Chondrocyte (in vitro differentiated cells): ENCODE measurements around the gene SVIP. TPM values are rescaled to one million over a fixed set of nuclear protein-coding genes. Genes with fewer than 3 reads are reported as not detected.

Experiments
- DNase-seq: peaks from one replicate; pipeline ENCODE4 v3.0.0; 2021; ENCODE audit warnings: mixed read lengths, low spot score
- H3K27ac Mint-ChIP-seq: one replicate; pipeline ENCODE4 v1.8.0; 2021; ENCODE audit warnings: mild to moderate bottlenecking, moderate library complexity, mixed read lengths; ENCODE audit not compliant: unreplicated experiment
- H3K27me3 Mint-ChIP-seq: 2 replicates; pipeline ENCODE4 v1.8.0; 2021; ENCODE audit warnings: low read depth, mixed read lengths
- H3K36me3 Mint-ChIP-seq: 2 replicates; pipeline ENCODE4 v1.8.0; 2021; ENCODE audit warnings: low read depth, mixed read lengths
- H3K4me1 Mint-ChIP-seq: 2 replicates; pipeline ENCODE4 v1.8.0; 2021; ENCODE audit warnings: low read depth, mild to moderate bottlenecking, mixed read lengths
- H3K4me3 Mint-ChIP-seq: one replicate; pipeline ENCODE4 v1.8.0; 2021; ENCODE audit warnings: mild to moderate bottlenecking, moderate library complexity, mixed read lengths; ENCODE audit not compliant: unreplicated experiment
- H3K9me3 Mint-ChIP-seq: 2 replicates; pipeline ENCODE4 v1.8.0; 2021; ENCODE audit warnings: low read depth, mixed read lengths
- total RNA-seq: library from RNA; stranded (reverse); gene quantifications from 3 replicates; pipeline ENCODE4 v1.2.1, GENCODE V29; 2021
- TF ChIP-seq, protein P1 (sequence below): fragments of 200-600 bp; sonication (generic); IDR thresholded peaks from 2 replicates; pipeline ENCODE4 v1.5.0; 2021; ENCODE audit warnings: antibody characterized with exemption, mild to moderate bottlenecking, moderate library complexity

Gene SVIP
- total RNA-seq, 1 donor from 2014 or later, result 9.4 TPM

DNA sequence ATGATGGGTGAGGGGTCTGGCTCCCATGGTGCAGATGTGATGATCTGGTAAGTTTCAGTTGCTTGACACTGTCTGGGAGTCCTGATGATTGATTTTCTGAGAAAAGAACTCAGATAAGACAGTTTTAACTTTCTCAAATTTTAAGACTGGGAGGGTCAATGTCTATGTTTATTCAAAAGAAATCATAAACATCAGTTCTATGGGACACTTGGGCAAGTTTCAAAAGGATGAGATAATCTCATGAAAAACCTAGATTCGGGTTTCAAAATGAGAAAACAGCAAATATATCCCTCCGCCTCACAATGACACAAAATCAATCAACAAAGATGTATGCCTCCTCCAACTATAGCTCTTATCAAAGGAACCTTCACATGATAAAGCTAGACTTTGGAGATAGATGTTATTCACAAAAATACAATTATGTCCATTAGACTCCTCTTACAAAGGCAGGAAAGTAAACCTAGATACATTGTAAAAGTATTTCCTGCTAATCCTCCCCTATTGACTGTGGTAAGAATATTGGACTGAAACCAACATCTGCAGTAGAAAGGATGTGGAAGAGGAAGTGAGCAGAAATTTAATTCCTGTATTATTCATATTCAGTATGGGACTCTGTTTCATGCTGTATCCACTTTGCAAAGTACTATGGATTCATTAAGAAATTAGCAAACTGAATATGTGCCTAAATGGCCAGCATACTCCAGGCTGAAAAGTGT is 21.6 kb downstream of the SVIP start:
- DNase-seq, result no peak
- Mint-ChIP-seq H3K27me3 (no peaks in the 10 kb centered on the region), H3K4me3 (no peak overlapping the region), H3K9me3 (peaks cover 4% of the 10 kb centered on the region), H3K4me1 (no peaks in the 10 kb centered on the region), H3K27ac (no peak overlapping the region), H3K36me3 (no peaks in the 10 kb centered on the region)
- TF ChIP-seq, protein P1, sequence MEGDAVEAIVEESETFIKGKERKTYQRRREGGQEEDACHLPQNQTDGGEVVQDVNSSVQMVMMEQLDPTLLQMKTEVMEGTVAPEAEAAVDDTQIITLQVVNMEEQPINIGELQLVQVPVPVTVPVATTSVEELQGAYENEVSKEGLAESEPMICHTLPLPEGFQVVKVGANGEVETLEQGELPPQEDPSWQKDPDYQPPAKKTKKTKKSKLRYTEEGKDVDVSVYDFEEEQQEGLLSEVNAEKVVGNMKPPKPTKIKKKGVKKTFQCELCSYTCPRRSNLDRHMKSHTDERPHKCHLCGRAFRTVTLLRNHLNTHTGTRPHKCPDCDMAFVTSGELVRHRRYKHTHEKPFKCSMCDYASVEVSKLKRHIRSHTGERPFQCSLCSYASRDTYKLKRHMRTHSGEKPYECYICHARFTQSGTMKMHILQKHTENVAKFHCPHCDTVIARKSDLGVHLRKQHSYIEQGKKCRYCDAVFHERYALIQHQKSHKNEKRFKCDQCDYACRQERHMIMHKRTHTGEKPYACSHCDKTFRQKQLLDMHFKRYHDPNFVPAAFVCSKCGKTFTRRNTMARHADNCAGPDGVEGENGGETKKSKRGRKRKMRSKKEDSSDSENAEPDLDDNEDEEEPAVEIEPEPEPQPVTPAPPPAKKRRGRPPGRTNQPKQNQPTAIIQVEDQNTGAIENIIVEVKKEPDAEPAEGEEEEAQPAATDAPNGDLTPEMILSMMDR, result no peak

DNA sequence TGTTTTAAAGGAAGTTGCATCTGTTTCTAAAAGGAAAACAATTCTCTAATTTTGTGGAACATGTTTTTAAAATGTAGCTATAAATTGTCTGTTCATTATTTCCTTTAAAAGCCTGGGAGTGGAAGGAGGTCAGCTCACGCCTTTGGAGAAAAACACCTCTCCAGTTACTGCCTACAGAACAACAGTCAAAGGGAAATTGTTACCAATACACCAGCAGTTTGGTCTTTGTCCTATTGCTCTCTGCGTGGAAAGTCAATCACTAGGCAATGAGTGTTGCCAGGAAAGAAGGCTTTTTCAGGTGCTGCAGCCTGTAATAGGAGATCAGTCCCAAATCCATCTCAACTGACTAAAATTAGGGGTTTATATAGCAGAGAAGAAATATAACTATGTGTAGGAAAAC is 22.2 kb downstream of the SVIP start:
- DNase-seq, result no peak
- TF ChIP-seq, protein P1, result no peak
- H3K4me3 Mint-ChIP-seq, result no peak overlapping the region
- no peak overlapping the region for H3K27ac Mint-ChIP-seq
- no peaks in the 10 kb centered on the region for H3K4me1 Mint-ChIP-seq
- H3K9me3 Mint-ChIP-seq, result peaks cover 4% of the 10 kb centered on the region
- H3K36me3 Mint-ChIP-seq, result no peaks in the 10 kb centered on the region
- no peaks in the 10 kb centered on the region for H3K27me3 Mint-ChIP-seq

DNA sequence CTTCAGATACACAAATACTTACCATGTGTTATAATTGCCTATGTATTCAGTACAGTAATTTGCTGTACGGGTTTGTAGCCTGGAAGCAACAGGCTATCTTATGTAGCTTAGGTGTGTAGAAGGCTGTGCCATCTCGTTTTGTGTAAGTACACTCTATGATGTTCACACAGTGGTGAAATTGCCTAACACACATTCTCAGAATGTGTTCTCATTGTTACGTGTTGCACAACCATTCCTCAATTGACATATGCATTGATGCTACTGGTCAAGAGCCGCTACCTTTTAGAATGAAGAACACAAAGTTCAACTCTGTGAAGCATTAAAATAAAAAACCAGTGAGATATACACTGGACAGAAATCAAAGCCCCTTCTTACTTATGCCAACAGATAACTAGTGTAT is 26.7 kb downstream of the SVIP start:
- Mint-ChIP-seq H3K9me3 (no peaks in the 10 kb centered on the region), H3K27ac (no peak overlapping the region), H3K36me3 (no peaks in the 10 kb centered on the region), H3K4me1 (peaks cover 5% of the 10 kb centered on the region), H3K27me3 (no peaks in the 10 kb centered on the region), H3K4me3 (no peak overlapping the region)
- no peak for DNase-seq
- TF ChIP-seq, protein P1, result no peak

GRCh38 chr11:22800482-22800881 is 29.1 kb downstream of the SVIP start:
- Mint-ChIP-seq H3K4me3 (no peak overlapping the region), H3K9me3 (no peaks in the 10 kb centered on the region), H3K27ac (no peak overlapping the region), H3K27me3 (no peaks in the 10 kb centered on the region), H3K36me3 (no peaks in the 10 kb centered on the region), H3K4me1 (peaks cover 11% of the 10 kb centered on the region)
- TF ChIP-seq, protein P1, result no peak
- DNase-seq, result no peak

DNA sequence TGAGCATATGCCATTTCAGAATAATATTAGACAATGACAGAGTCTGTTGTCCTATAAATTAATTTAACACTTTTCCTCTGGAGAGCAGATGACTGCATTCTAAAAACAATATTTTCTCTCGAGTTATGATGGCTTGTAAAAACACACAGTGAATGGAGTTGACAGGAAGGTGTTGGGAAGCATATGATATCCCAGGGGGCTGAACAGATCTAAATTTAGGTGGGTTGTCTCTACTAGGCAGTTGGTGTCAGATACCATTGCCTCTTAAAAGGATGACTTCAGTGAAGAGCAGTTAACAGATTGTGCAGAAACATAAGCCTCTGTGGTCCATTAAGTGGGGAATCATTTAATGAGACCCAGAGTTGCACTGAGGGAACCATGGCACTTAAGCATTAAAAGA is 30.7 kb downstream of the SVIP start:
- Mint-ChIP-seq H3K4me3 (no peak overlapping the region), H3K9me3 (no peaks in the 10 kb centered on the region), H3K27ac (no peak overlapping the region), H3K36me3 (no peaks in the 10 kb centered on the region), H3K27me3 (no peaks in the 10 kb centered on the region), H3K4me1 (peaks cover 11% of the 10 kb centered on the region)
- no peak for DNase-seq
- TF ChIP-seq, protein P1, result no peak
